Measurements from ENCODE around the gene FAM221A.

Gene FAM221A

GRCh38 chr7:23751852-23752251 lies 71.9 kb downstream of the FAM221A start:
- no peaks in the 10 kb centered on the region for H3K27me3 ChIP-seq
- TF ChIP-seq Cebpa-rat (IDR thresholded peaks at IDR 0.05) = no peak
- H3K4me3 ChIP-seq = no peak overlapping the region
- H4K20me1 ChIP-seq = no peaks in the 10 kb centered on the region
- no peaks in the 10 kb centered on the region for H3K4me1 ChIP-seq
- H3K9me3 ChIP-seq (replicated peaks in 1 of 11) = peaks cover 0 to 13% (median 6%) of the 10 kb centered on the region in 11 experiments; a peak in 10 of 22 replicates
- no peak overlapping the region for H3K4me2 ChIP-seq
- H3K27ac ChIP-seq = no peak overlapping the region
- H3K9ac ChIP-seq = no peak overlapping the region
- H3K36me3 ChIP-seq = peaks cover 0 to 12% (median 0%) of the 10 kb centered on the region in 11 experiments; a peak in 1 of 22 replicates
